OCI-LY7 (cell line): ENCODE data around the gene IGSF22. TPM values are rescaled to one million over a fixed set of nuclear protein-coding genes. Genes with fewer than 3 reads are reported as not detected.

ENCODE experiments used
- BruUV-seq: library from RNA; stranded (reverse); fragments of 400-500 nt; replicated peaks from 2 replicates; lab custom pipeline; 2021; lab: Mats Ljungman, UMichigan
- CTCF ChIA-PET: fragments of 300-600 bp; sonication (Branson Sonifier 250); formaldehyde crosslinking; loops from one replicate; lab custom pipeline; 2022; ENCODE audit warnings: antibody characterized with exemption; ENCODE audit not compliant: unreplicated experiment; lab: Charles Lee
- POLR2A ChIA-PET: fragments of 300-600 bp; sonication (Branson Sonifier 250); formaldehyde crosslinking; loops from one replicate; lab custom pipeline; 2022; ENCODE audit warnings: antibody characterized with exemption; lab: Charles Lee
- DNase-seq: peaks from one replicate; pipeline ENCODE4 v3.0.0-alpha.2; 2015; ENCODE audit warnings: low spot score
- H2AFZ ChIP-seq: fragments of 200-600 bp; sonication (generic), shearing (Covaris generic); 2 replicates; pipeline ENCODE4 v1.6.1; 2014; ENCODE audit warnings: mild to moderate bottlenecking, antibody characterized with exemption, low read length, moderate library complexity
- H3K27ac ChIP-seq: fragments of 200-600 bp; sonication (generic); 2 replicates; pipeline ENCODE4 v1.5.1; 2014; ENCODE audit warnings: mixed run types, low read depth, mild to moderate bottlenecking, moderate library complexity, low read length, inconsistent platforms; ENCODE audit not compliant: poor library complexity, severe bottlenecking
- H3K36me3 ChIP-seq: fragments of 200-600 bp; sonication (generic); 2 replicates; pipeline ENCODE4 v1.6.1; 2014; ENCODE audit warnings: mild to moderate bottlenecking, antibody characterized with exemption, low read length, moderate library complexity, mixed read lengths; ENCODE audit not compliant: insufficient read depth
- H3K4me1 ChIP-seq: fragments of 200-600 bp; sonication (generic); 2 replicates; pipeline ENCODE4 v1.5.1; 2014; ENCODE audit warnings: mild to moderate bottlenecking, low read length; ENCODE audit not compliant: insufficient read depth, poor library complexity, severe bottlenecking
- H3K4me2 ChIP-seq: fragments of 200-600 bp; sonication (generic); 2 replicates; pipeline ENCODE4 v1.6.1; 2014; ENCODE audit warnings: mild to moderate bottlenecking, low read length
- H3K4me3 ChIP-seq: fragments of 200-600 bp; sonication (generic); 2 replicates; pipeline ENCODE4 v1.5.1; 2014; ENCODE audit warnings: mild to moderate bottlenecking, low read depth, low read length; ENCODE audit not compliant: poor library complexity, severe bottlenecking
- H3K79me2 ChIP-seq: fragments of 200-600 bp; sonication (generic); 2 replicates; pipeline ENCODE4 v1.6.1; 2016; ENCODE audit warnings: low read depth, mild to moderate bottlenecking, low read length, moderate library complexity, mixed read lengths; ENCODE audit not compliant: insufficient read depth
- H3K9me2 ChIP-seq: fragments of 200-600 bp; sonication (generic); 2 replicates; pipeline ENCODE4 v1.6.1; 2016; ENCODE audit warnings: mild to moderate bottlenecking, low read length, mixed read lengths; ENCODE audit not compliant: insufficient read depth
- H3K9me3 ChIP-seq: fragments of 200-600 bp; sonication (generic); 2 replicates; pipeline ENCODE4 v1.6.1; 2014; ENCODE audit warnings: mild to moderate bottlenecking, mixed run types, low read length, mixed read lengths
- H4K20me1 ChIP-seq: fragments of 200-600 bp; sonication (generic); 2 replicates; pipeline ENCODE4 v1.6.1; 2014; ENCODE audit warnings: mild to moderate bottlenecking, antibody characterized with exemption, low read length, moderate library complexity, mixed read lengths; ENCODE audit not compliant: insufficient read depth
- EZH2phosphoT487 ChIP-seq: fragments of 200-600 bp; sonication (generic); IDR thresholded peaks from 2 replicates; pipeline ENCODE4 v1.6.1; 2018; ENCODE audit warnings: low read depth, borderline replicate concordance, mild to moderate bottlenecking, mixed run types, antibody characterized with exemption, low read length, moderate library complexity, mixed read lengths
- intact Hi-C: fragments of 100-400 bp; cut with micrococcal nuclease; formaldehyde crosslinking; loops from one replicate; pipeline ENCODE4 v1.10.0; 2022; ENCODE audit not compliant: unreplicated experiment
- total RNA-seq, 2 experiments: library from RNA; depleted of rRNA in 1 of 2; stranded (reverse); fragments of >200 nt in 1 of 2; shearing (Covaris generic) in 1 of 2; gene quantifications; 2 replicates each; pipeline ENCODE4 v1.2.3, GENCODE V29; 2014 to 2022
- TF ChIP-seq, protein P1 (sequence below): fragments of 200-600 bp; sonication (generic); conservative IDR thresholded peaks from 2 replicates; pipeline ENCODE4 v1.5.1; 2014; ENCODE audit warnings: mild to moderate bottlenecking, antibody characterized with exemption, low read length, moderate library complexity, mixed read lengths

The IGSF22 gene
- total RNA-seq, 2 experiments from 2014 or later: not detected

DNA sequence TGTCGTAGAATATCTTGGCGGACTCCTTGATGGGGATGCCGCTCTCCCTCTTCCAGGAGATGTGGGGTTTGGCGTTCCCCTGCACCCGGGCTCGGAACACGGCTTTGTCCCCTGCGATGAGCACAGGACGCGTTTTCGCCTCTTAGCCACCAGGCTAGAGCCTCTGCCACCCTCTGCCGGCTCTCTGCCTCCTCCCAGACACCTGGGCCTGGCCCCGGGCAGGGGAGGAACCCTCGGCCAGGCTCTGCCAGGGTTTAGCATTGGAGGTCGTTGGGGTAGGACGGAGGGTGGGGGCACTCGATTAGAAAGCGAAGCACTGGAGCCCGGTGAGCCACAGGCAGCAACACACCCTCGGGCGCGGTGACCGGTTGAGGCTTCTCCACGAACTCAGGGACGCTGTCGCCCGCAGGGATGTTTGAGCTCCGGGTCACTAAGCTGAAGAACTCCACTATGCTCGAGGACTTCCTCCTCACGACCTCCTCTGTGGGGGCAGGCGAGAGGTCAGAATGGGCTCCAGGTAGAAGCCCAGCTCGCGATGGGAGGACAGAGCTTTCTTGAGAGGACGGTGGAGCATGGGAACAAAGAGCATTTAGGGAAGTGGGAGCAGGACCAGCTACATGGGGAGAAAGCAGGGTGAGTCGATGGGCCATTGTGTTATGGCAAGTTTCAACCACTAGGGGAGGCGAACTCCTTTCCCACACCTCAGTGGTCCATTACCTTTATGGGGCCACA, 4.3 kb downstream of the IGSF22 start:
- H3K27ac ChIP-seq: no peak overlapping the region
- DNase-seq: peak; percentile 48

DNA sequence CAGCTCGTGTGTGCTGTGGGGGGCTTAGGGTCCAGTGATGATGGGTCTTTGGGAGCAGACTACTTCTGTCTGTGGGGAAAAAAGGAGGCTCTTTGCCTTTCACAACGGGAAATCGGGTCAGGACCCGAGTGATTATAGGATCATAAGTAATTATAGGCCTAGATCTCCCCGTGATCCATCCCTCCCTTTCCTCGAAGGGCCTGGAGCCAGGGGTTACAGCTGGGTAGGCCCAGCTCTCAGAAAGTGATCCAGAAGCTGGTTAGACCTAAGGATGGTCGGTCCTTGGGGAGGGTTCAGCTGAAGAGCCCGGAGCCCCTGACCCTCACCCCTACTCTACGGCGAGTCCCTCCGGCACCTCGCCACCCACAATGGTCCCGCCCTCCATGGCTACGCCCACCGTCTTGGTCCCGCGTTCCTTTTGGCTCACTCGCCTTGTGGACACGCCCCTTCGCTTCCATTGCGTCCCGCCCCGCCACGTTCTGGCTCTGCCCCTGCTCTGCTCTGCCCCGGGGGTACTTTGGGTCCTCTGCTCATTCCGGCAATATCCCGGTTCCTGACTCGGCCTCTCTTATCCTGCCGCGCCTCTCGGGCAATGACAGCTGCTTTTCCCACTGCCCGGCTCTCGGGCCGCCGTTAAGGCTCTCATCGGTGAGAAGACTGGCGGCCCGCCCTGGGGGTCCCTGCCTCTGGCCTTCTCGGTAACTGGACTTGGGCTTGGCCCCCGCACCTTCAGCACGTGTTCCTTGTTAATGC, 5.0 kb downstream of the IGSF22 start:
- intact Hi-C loops: no loop called here
- Histone ChIP-seq H3K27ac (no peak overlapping the region), H3K36me3 (no peaks in the 10 kb centered on the region), H3K4me3 (no peak overlapping the region), H3K4me1 (no peaks in the 10 kb centered on the region), H2AFZ (peak overlapping the region; percentile 66; the same call in 1 of the 2 replicates), H3K79me2 (no peaks in the 10 kb centered on the region), H3K9me3 (no peaks in the 10 kb centered on the region), H4K20me1 (no peaks in the 10 kb centered on the region), H3K4me2 (peak overlapping the region; percentile 50; the same call in 1 of the 2 replicates), H3K9me2 (no peaks in the 10 kb centered on the region)
- ChIA-PET CTCF (interaction anchor here (1.0 to 1.3 kb wide), 2 partner anchors 11 to 180 kb away, joined by 4 to 5 read pairs; no protein-coding TSS in a partner anchor), POLR2A (interaction anchor here (1.1 kb wide), 1 partner anchor 11 kb away, joined by 6 read pairs; no protein-coding TSS in a partner anchor)
- TF ChIP-seq, protein P1, sequence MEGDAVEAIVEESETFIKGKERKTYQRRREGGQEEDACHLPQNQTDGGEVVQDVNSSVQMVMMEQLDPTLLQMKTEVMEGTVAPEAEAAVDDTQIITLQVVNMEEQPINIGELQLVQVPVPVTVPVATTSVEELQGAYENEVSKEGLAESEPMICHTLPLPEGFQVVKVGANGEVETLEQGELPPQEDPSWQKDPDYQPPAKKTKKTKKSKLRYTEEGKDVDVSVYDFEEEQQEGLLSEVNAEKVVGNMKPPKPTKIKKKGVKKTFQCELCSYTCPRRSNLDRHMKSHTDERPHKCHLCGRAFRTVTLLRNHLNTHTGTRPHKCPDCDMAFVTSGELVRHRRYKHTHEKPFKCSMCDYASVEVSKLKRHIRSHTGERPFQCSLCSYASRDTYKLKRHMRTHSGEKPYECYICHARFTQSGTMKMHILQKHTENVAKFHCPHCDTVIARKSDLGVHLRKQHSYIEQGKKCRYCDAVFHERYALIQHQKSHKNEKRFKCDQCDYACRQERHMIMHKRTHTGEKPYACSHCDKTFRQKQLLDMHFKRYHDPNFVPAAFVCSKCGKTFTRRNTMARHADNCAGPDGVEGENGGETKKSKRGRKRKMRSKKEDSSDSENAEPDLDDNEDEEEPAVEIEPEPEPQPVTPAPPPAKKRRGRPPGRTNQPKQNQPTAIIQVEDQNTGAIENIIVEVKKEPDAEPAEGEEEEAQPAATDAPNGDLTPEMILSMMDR: no peak
- TF ChIP-seq EZH2phosphoT487: no peak
- BruUV-seq: no TSS peak
- DNase-seq: no peak

More for the DNA sequence above, 4.3 kb downstream of the IGSF22 start:
- TF ChIP-seq, protein P1: peak; percentile 80
- TF ChIP-seq EZH2phosphoT487: no peak
- Histone ChIP-seq H3K79me2 (no peaks in the 10 kb centered on the region), H3K36me3 (no peaks in the 10 kb centered on the region), H3K4me2 (peak overlapping the region; percentile 50; the same call in 1 of the 2 replicates), H4K20me1 (no peaks in the 10 kb centered on the region), H3K4me3 (no peak overlapping the region), H3K9me2 (no peaks in the 10 kb centered on the region), H3K4me1 (no peaks in the 10 kb centered on the region), H2AFZ (peak overlapping the region; percentile 66), H3K9me3 (no peaks in the 10 kb centered on the region)
- ChIA-PET CTCF (interaction anchor here (0.6 to 1.3 kb wide), 6 partner anchors 9 to 181 kb away, joined by 3 to 6 read pairs (median 4); no protein-coding TSS in a partner anchor), POLR2A (interaction anchor here (0.7 to 1.1 kb wide), 5 partner anchors 10 to 467 kb away, joined by 3 to 6 read pairs (median 5); no protein-coding TSS in a partner anchor)
- no TSS peak for BruUV-seq
- intact Hi-C loops: no loop called here
